GM12865 (cell line): ENCODE results near the gene ZSCAN9.
A peak's percentile ranks its signal among the peaks of the same experiment; 100 is the strongest.

Experiments
- DNase-seq: peaks from one replicate; pipeline ENCODE4 v3.0.0; 2010; ENCODE audit warnings: low read depth
- H3K4me3 ChIP-seq: 2 replicates; pipeline ENCODE4 v1.5.1; 2011; ENCODE audit warnings: mild to moderate bottlenecking, low read depth, low read length, control low read depth
- TF ChIP-seq, protein P1 (sequence below): IDR thresholded peaks from 2 replicates; pipeline ENCODE4 v1.5.1; 2011; ENCODE audit warnings: low read length, control low read depth, low read depth, inconsistent platforms; ENCODE audit not compliant: insufficient read depth; ENCODE audit errors: missing control alignments

The ZSCAN9 gene

GRCh38 chr6:28205879-28206278 lies 19.2 kb upstream of the ZSCAN9 start:
- DNase-seq, result no peak
- no peak overlapping the region for H3K4me3 ChIP-seq

DNA sequence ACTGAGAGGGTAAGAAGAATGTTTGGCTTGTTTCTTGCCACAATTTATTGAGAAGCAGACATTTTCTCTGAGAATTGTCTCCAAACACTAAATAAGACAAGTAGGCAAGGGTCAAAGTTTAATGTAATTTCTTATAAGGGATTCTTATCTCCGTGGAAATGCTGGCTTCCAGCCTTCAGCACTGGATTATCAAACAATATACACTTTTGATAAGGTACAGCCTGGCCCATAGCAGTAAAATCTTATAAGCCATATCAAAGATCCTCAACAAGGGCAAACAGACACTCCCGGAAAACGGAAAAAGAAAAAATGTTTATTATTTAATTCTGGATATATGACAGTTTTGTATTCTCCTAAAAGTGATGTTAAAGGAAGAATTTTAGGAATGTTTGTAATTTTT lies 18.5 kb upstream of the ZSCAN9 start:
- H3K4me3 ChIP-seq, result no peak overlapping the region

More at GRCh38 chr6:28205879-28206278, 19.2 kb upstream of the ZSCAN9 start:
- TF ChIP-seq, protein P1, sequence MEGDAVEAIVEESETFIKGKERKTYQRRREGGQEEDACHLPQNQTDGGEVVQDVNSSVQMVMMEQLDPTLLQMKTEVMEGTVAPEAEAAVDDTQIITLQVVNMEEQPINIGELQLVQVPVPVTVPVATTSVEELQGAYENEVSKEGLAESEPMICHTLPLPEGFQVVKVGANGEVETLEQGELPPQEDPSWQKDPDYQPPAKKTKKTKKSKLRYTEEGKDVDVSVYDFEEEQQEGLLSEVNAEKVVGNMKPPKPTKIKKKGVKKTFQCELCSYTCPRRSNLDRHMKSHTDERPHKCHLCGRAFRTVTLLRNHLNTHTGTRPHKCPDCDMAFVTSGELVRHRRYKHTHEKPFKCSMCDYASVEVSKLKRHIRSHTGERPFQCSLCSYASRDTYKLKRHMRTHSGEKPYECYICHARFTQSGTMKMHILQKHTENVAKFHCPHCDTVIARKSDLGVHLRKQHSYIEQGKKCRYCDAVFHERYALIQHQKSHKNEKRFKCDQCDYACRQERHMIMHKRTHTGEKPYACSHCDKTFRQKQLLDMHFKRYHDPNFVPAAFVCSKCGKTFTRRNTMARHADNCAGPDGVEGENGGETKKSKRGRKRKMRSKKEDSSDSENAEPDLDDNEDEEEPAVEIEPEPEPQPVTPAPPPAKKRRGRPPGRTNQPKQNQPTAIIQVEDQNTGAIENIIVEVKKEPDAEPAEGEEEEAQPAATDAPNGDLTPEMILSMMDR, result no peak

DNA sequence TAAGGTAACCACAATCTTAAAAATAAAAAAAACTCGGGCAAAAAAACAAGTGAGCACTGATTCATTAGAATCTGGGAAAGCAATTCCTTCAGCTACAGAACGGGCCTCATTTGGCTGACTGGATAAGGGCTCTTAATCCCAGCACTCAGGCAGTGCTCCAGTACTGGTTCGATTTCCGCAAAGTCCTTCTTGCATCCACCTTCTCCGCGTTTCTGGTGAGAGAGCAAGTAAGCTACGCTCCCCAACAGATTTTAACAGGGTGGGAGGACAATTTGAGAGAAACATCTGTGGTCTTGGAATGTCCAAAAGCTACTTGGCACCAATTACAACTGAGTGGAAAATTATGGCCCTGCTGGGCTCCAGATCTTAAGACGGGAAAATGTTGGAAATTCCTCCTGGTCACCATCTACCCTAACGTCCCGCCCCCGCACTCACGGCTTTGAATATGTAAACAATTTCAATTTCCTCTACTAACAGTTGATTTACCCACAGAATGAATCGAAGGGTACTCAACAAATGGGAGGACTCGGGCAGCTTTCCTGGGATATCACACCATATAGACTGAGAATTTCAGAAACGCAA lies 18.1 kb upstream of the ZSCAN9 start:
- TF ChIP-seq, protein P1, result no peak
- peak overlapping the region; percentile 58 for H3K4me3 ChIP-seq
- no peak for DNase-seq

More for the DNA sequence above, 18.5 kb upstream of the ZSCAN9 start:
- no peak for DNase-seq
- TF ChIP-seq, protein P1, result no peak

- H3K4me3 ChIP-seq, result peak overlapping the region; percentile 58
- peak; percentile 52 for DNase-seq
- TF ChIP-seq, protein P1, result no peak
Measured at GRCh38 chr6:28207510-28208110, 17.5 kb upstream of the ZSCAN9 start.

DNA sequence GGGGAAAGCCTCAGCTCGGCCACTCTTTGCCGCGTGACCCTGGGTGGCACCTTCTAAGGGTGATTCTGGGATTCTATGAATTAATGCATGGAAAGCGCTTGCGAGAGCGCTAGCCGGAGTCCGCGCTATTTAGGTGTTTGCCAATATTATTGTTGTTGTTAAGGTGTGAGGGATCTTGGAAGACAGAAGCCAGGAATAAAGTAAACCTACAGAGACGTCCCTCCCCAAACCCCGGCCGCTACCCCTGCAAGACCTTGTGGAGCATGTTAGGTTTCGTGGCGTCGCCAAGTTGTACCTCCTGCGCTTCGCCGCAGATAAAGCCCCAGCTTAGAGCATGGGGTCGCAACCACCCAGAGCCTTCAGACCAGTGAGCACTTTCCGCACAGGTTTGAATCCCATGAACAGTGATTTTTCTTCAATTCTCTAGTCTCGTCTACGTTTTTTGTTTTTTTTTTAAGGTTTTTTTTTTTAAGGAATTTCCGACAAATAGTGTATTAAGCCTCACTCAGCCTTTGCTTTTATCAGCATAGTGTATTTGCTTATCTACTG lies 16.9 kb upstream of the ZSCAN9 start:
- DNase-seq, result no peak
- TF ChIP-seq, protein P1, result no peak
- peak overlapping the region; percentile 58 for H3K4me3 ChIP-seq

GRCh38 chr6:28209753-28210535 lies 15.1 kb upstream of the ZSCAN9 start:
- H3K4me3 ChIP-seq, result no peak overlapping the region
- DNase-seq, result no peak
- TF ChIP-seq, protein P1, result no peak
